Renal cortical epithelial cell (primary cell): ENCODE data around the gene HRH3. TPM values are rescaled to one million over a fixed set of nuclear protein-coding genes. Genes with fewer than 3 reads are reported as not detected.

Experiments
- DNase-seq: peaks from one replicate; pipeline ENCODE4 v3.0.0-alpha.2; 2011; ENCODE audit warnings: low read depth
- total RNA-seq: library from RNA; depleted of rRNA; stranded (reverse); fragments of >200 nt; gene quantifications from 2 replicates; pipeline ENCODE4 v1.2.3, GENCODE V29; 2014

The HRH3 gene
- total RNA-seq, 1 donor from 2014 or later: not detected

DNA sequence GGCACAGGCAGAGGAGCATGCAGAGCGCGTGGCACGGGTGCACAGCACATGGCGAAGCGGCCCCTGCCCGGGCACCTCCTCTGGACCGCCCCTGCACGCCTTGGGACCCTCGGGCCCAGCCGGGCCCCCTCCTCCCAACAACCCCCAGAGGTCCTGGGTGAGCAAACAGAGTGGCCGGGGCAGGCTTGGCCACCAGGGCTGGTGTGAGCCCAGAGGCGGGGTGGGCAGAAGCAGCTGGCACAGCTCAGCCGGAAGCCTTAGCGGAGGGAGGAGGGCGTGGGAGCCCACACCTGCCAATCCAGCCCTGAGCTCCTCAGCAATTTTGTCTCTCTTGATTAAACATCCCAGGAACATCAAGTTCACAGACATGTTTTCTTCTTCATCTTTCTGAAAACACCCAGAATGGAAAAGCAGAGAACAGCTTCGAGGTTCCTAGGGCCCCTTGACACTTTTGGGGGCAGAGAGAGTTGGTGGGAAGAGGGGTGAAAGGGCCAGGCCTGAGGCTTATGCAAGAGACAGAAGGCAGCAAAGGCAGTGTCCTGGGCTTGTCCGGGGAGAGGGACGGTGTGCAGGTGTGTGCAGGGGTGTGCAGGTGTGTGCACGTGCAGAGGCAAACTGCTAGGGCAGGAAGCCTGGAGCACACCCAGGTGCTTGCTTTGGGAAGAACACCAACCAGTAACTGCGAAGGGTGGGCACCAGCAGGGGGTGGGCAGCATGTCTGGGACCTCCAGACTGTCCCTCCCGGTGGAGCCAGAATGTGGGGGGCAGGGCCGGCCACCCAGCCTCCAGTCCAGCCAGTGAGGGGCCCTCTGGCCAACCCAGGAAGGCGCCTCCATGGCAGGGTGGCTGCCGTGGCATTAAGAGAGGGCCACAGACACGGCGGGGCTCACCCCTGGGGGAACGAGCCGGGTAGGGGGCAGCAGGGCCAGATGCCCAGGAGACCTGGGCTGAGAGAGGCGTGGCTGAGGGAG is 4.8 kb downstream of the HRH3 start:
- no peak for DNase-seq

DNA sequence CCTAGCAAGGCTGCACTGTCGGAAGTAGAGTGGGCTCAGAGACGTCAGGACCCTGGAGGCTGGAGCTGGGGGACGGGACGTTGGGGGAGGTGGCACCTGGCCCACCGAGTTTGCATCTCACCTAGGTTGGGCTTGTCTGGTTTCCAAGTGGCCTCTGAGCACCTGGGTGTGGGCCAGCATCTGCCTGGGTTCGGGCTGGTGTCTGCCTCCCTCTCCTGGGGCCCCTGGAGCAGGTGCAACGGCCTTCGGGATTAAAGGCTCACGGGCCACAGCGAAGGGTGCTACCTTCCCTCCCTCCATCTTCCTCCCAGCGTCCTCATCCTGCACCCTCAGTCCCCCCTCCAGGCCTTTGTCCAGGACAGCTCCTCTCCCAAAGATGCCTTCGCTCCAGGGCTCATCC is 6.0 kb downstream of the HRH3 start:
- no peak for DNase-seq

DNA sequence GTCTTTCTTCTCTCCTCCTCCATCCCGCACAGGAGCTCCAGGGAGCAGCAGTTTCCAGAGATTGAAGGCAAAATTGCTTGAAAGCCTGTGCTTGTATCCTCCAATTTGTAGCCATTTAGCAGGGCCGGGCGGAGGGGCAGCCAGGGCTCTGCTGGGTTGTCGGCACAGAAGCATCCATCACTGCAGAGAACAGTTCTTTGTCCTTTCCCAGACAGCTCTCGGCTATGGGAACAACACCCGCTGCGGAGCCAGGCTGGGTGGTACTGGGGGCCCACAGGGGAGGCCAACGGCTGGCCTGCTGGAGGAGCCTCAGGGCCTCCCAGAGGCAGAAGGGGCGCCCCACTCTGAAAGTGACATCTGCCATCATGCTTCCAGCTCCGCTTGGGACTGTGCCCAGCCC is 7.8 kb downstream of the HRH3 start:
- no peak for DNase-seq

DNA sequence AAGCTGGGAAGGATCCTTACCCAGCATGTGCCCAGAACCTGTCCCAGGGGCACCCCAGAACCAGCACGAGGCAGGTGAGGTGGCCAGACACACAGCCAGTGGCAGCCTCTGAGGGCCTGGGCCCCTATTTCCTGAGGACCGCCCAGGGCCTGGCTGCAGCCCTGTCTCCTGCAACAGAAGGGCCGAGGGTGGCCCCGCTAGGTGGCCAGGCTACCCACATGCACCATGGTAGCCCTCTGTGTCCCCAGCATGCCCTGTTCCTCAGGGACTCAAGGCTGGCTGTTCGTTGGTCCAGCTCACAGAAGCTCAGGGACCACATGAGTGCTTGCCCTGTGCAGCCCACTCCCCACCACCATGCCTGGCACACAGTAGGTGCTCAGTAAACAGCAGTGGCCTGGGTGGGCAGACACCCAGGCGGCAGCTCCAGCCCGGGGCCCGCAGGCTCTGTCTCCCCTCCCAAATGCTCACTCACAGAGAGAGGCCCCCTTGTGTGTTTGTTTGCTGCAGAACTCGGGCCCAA is 8.2 kb downstream of the HRH3 start:
- no peak for DNase-seq

DNA sequence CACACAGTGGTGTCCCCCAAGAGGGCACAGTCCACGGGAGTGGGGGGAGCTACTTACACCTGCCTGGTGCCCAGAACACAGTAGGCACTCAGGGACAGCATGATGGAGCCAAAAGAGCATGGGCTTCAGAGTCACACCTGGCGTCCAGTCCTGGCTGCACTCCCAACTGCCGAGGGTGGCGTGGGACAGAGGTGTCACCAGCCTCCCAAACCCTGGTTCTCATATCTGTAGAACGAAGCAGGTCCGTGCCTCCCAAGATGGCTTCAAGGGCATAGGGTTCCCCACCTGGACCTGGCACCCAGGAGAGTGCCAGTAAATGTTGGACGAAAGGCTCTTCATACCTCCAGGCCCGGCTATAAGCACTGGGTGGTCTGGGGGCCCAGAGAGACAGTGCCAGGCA is 8.9 kb downstream of the HRH3 start:
- DNase-seq: no peak

DNA sequence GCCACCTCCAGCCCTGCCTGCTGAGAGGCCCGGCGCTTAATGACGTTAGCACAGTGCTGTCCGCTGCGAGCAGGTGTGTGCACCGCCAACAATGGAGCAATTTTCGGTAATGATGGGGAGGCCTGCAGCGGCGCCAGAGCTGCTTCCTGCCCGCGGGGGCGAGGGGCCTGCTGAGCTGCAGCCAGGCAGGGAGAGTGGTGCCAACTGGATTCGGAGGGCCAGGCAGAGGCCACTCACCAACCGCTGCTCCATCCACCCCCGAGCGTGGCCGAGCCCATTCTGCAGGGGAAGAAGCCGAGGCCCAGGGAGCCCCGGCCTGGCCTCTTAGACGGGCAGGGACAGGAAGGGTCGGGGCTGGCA is 9.6 kb downstream of the HRH3 start:
- DNase-seq: no peak

DNA sequence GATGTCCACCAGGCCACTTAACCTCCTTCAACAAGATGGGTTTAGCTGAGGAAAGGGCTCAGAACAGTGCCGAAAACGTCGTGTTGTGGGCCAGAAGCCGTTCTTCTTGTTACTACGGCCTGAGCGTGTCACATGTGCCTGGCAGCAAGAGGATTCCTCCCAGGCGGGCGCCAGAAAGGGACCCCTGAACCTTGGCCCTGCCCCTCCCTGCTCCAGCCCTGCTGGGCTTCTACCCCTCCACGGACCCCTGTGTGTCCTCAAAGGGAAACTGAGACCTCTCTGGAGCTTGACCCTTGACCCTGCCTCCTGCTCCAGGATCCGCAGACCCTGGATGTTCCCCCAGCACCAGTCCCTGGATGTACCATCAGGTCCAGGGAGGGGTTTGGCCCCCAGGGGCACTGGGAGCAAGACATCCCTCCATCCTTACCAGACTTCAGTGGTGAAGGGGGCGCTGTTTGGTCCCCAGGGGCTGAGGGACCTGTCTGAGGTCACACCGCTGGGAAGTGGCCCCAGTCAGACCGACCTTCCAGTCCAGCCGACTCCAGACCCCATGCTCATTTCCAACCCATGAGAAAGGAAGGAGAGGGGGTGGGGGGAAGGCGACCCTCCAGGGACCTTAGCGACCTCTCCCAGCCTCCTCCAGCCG is 10.1 kb downstream of the HRH3 start:
- DNase-seq: no peak

DNA sequence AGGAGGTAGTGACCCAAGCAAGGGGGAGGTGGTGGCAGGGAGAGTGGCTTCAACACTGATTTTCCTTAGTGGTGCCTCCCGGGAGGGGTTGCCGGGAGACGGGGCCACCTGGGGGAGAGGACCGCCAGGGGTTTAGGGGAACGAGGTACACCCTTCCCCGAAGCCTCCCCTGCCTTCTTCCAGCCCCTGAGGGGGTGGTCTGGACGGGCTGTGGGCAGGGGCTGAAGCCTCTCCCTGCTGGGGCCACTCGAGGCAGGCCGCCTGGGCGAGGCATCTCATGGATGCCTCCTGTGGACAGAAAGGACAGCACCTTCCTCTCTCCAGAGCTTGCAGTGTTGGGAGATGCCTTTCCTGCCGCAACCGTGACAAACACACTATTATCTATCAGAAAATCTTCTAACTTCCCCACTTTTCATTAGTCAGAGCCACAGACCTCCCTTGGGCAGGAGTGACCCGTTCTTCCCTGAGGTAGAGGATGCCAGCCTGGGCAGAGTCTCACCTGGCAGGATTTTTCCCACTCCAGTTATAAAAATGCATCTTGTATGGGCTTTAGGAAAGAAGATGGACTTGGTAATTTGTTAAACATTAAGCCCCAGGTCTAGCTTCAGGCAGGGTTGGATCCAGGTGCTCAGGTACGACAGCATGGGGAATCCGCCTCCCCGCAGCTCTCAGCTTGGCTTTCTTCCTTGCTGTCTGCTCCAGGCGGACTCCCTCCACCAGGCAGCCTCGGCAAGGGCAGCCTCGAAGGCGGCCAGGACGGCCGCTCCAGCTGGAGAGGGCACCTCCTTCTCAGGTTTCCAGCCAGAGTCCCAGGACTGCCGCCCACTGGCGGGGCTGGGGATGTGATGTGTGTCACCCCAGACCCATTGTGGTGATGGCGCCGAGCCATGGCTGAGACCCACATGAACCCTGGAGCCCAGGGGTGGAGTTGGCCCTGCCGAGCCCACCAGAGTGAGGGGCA is 11.0 kb downstream of the HRH3 start:
- no peak for DNase-seq

DNA sequence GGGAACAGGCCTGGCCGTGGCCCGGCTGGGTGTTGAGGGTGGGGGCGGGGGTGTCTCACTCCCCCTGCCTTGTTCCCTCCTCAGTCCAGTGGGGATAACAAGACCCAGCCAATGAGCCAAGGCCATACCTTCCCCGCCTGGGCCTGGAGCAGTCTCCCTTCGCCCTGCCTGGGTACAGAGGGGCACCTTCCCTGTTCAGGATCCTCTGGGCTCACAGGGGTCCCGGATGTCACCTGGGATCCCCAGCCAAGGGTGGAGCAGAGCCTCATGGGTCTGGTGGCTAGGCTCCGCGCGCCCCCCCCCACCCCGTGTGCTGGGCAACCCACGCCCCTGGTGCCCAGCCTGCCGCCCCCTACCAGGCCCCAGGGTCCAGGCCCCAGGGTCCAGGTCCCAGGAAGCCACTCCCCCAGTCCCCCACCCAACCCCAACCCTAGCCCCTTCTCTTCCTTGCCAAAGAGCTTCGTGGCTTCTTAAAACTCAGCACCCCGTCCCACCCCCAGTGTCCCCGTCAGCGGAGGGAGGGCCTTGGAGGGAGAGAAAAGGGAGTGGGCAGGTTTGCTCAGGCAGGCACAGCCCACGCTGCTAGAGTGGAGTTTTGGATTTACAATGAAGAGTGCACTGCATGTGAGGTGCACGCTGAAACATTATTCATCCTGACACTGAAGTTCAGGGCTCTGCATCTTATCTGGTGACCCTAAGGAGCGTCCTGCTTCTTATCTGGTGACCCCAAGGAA is 11.8 kb downstream of the HRH3 start:
- no peak for DNase-seq

DNA sequence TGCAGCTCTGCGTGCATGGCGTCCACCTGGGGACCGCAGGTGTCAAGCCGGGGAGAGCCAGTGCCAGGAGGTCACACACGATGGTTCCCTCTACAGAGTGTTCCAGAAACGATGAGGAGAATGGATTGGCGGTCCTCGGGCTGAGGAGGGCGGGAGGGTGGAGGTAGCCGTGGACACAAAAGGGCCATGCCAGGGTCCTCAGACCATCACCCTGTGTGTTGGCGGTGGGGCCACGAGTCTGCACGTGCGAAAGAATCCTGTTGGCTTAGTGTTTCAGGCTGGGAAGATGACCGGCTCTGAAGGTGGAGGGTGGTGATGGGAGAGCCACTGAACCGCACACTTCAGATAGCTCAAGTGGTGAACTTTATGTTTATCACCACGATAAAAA is 13.7 kb downstream of the HRH3 start:
- no peak for DNase-seq

DNA sequence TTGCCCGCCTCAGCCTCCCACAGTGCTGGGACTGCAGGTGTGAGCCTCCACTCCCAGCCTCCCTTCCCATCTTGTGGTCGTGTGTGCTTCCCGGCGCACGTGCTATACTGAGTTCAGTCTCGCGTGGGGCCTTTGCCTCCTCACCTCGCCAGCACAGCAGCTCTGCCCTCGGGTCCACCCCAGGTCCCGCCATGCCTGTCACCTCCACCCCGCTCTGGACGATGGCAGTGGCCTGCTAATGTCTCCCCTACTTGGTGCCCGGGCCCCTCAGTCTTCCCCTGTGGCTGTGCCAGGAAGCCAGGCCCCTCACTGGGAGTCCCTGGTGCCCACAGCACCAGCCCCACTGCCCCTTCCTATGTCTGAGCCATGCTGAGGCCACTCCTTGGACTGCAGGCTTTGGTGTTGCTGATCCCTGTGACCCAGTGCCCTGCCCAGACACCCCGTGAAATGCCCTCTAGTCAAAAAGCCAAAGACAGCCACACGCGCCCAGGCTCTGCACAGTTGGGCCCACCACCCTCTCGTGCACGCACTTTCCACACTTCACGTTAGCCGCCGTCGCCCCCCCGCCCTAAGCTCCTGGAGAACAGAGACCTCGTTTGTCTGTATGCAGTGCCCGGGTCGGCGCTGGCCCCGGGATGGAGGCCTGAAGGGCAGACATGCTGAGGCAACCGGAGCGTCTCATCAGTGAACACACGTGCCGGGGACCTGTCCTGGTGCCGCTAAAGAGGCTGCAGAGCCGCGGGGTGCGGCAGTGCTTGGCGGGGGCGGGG is 14.3 kb downstream of the HRH3 start:
- no peak for DNase-seq

DNA sequence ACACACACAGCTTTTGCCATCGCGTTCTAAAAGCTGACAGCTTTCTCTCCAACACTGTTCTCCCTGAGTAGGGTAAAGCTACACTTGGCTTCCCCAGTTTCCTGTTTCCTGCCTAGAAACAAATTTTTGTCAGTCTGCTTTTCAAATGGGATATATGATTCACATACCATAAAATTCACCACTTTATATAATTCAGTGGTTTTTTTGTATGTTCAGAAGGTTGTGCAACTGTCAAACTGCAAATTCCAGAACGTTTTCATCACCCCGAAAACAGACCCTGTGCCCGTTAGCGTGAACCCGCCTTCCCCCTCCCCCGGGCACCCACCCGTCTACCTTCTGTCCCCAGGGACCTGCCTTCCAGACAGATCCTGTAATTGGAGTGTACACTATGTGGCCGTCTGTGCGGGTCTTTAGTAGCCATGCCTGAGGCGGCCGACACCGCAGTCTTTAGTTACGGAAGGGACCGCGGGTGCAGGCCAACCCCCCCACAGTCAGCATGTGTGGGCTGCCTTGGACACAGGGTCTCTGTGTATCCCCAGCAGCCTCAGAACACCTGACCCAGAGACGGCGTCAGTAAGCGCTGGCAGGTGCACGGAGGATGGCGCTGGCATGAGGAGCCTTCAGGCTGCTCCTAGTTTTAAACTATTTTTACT is 16.6 kb downstream of the HRH3 start:
- no peak for DNase-seq

DNA sequence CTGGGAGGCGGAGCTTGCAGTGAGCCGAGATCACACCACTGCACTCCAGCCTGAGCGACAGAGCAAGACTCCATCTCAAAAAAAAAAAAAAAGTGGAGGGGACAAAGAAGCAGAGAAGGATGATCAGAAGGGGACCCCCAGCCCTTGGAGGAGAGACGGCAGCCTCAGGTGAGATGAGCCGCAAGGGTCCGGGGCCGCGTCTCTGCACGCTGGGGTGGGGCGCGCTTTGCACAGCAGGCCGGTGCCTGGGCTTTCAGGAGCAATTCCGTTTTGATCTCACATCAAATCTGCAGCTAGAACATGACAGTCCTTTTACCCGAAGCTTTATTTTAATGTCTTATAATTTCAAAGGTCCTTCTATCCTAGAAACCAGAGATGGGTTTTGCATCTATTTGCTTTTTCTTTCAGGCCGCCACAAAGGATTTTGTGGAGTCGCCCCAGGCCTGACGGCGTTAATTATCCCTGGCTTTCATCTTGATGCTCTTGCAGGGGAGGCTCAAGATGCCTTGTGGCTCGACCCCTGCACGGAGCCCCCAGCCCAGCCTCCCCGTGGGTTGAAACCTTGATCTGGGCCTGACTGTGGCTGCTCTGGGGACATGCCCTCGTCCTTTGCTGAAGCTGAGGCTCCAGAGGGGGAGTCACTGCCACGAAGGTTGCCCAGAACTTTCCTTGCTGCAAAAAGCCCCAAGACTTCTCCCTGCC is 17.3 kb downstream of the HRH3 start:
- DNase-seq: no peak

DNA sequence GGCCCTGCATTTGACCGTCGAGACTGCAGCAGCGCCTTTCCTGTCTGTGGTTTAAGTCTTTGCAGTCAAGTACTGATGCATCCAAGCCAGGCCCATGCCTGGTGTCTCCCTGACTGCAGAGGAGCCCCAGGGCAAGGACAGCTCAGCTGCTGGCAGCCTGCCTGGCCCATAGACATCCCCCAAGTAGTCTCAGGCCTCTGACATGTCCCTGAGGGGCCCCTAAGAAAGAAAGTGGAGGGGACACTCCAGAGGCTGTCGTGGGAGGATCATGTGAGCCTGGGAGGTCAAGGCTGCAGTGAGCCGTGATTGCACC is 18.0 kb downstream of the HRH3 start:
- DNase-seq: no peak

DNA sequence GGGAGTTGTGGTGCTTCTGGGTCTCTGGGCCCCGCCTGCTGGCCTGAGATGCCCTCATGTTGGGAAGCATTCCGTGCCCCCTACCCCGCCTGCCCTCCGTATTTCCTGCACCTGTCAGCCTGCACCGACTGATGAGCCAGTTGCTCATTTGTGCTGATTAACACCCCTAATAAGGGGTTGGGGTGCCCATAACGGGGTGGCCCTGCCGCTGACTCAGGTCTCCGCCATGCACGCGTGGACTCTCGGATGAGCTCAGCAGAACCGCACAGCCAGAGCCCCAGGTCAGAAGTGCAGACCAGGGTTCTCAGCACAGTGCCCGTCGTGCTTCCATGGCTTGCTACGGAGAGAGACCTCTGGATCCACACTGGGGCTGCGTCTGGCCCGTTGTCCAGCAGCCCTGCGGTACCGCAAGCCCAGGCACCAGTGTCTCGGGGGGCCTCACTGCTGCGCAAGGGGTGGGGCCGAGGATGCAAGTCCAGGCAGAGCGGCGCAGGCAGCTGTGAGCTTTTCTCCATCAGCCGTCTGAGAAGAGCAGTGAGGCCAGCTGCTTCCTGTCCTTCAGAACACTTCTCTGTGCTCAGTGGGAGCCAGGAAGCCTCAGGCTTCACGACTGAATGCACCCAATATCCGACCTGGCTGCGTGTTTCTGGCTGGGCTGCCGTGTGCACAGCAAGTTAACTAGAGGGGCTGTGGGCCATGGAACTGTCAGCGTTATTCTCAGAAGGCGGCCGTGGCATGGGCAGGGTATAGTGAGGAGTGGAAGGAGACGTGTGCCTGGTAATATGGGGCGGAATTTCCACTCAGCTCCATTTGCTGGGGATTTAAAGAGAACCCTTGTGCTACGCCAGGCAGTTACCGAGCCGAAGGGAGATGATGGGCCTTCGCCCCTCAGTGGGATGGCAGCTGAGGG is 18.6 kb downstream of the HRH3 start:
- DNase-seq: no peak

DNA sequence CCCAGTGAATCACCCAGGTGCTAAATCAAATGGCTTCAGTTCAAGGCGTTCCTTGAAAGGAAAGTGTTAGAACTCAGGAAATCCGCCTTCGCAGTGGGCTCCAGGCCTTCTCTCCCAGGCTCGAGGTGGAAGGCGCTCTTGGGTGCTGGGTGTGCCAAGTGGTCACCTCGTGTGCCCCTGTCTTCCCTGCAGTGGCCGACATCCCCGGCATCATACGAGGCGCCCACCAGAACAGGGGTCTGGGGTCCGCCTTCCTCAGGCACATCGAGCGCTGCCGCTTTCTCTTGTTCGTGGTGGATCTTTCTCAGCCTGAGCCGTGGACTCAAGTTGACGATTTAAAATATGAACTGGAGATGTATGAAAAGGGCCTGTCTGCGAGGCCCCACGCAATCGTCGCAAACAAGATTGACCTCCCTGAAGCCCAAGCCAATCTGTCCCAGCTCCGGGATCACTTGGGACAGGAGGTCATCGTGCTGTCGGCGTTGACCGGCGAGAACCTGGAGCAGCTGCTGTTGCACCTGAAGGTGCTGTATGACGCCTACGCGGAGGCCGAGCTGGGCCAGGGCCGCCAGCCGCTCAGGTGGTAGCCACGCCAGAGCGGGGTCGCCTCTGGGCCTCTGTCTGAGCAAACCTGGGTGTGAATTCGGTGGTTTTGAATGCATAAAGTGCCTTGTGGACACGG is 19.4 kb downstream of the HRH3 start:
- DNase-seq: no peak

DNA sequence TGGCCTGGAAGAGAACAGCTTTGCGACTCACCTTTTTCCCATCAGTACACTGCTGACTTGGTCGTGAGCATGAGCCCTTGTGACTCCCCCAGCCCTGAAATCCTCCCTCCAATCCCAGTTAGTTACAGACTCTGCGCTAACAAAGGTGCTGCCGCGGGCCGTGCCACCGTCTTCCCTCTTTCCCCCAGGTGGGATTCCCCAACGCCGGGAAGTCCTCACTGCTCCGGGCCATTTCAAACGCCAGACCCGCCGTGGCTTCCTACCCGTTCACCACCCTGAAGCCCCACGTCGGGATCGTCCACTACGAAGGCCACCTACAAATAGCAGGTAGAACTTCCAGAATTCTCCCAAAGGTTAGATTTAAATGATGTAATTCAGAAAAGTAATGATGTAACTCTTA is 21.1 kb downstream of the HRH3 start:
- no peak for DNase-seq

DNA sequence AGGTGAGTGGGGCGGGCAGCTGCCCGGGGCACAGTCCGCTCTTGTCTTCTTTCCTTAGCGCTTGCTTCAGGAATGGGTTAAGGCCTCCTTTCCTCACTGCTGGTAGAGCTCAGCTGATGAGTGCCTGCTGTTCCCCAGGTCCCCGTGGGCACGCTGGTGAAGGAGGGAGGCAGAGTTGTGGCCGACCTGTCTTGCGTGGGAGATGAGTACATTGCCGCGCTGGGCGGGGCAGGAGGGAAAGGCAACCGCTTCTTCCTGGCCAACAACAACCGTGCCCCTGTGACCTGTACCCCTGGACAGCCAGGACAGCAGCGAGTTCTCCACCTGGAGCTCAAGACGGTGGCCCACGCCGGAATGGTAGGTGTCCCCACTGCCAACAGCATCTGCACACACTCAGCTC is 21.6 kb downstream of the HRH3 start:
- no peak for DNase-seq
